ENCODE data around the gene ALG3. TPM values are rescaled to one million over a fixed set of nuclear protein-coding genes. Genes with fewer than 3 reads are reported as not detected.

ALG3 gene
- total RNA-seq, 2 donors from 2014 or later = 17.6 to 24.1 TPM

Other genes starting within 250 kb of the ALG3 start
- 10 to 100 TPM; 17.5 to 17.6 TPM for gene ABCC5, start 231.1 kb downstream of the ALG3 start, total RNA-seq
- not detected for gene HTR3D, start 217.2 kb downstream of the ALG3 start, total RNA-seq
- gene HTR3C, start 195.9 kb downstream of the ALG3 start, total RNA-seq = not detected
- gene HTR3E, start 151.9 kb downstream of the ALG3 start, total RNA-seq = not detected
- gene EIF2B5, start 113.6 kb downstream of the ALG3 start, total RNA-seq = 10 to 100 TPM; 49.5 to 53.8 TPM
- gene DVL3, start 93.6 kb downstream of the ALG3 start, total RNA-seq = 10 to 100 TPM; 31.5 to 42.9 TPM
- 100 to 1,000 TPM; 120 to 164 TPM for gene AP2M1, start 74.1 kb downstream of the ALG3 start, total RNA-seq
- gene ABCF3, start 62.8 kb downstream of the ALG3 start, total RNA-seq = 100 to 1,000 TPM; 118 to 120 TPM
- gene VWA5B2, start 19.4 kb downstream of the ALG3 start, total RNA-seq = not detected
- under 1 TPM; 0.45 to 0.65 TPM for gene EEF1AKMT4, start 710 bp upstream of the ALG3 start, total RNA-seq
- gene CAMK2N2, start 12.6 kb upstream of the ALG3 start, total RNA-seq = under 1 TPM; 0.20 to 0.31 TPM
- gene ECE2, start 27.1 kb upstream of the ALG3 start, total RNA-seq = not detected
- 100 to 1,000 TPM; 149 to 171 TPM for gene PSMD2, start 50.3 kb upstream of the ALG3 start, total RNA-seq
- 100 to 1,000 TPM; 226 to 236 TPM for gene EIF4G1, start 65.6 kb upstream of the ALG3 start, total RNA-seq
- 10 to 100 TPM in 1 of 2 donors, 1 to 10 TPM in 1; 7.9 to 10.9 TPM for gene FAM131A, start 88.6 kb upstream of the ALG3 start, total RNA-seq
- 1 to 10 TPM; 4.6 TPM for gene CLCN2, start 112.6 kb upstream of the ALG3 start, total RNA-seq
- 10 to 100 TPM; 28.6 to 38.3 TPM for gene POLR2H, start 112.7 kb upstream of the ALG3 start, total RNA-seq
- not detected for gene THPO, start 129.2 kb upstream of the ALG3 start, total RNA-seq
- not detected for gene CHRD, start 131.1 kb upstream of the ALG3 start, total RNA-seq

All from T-helper 17 cell (primary cell).